GM18505 (cell line): ENCODE results near the gene KMT2B.

Source experiments
- ATAC-seq: cut with Tn5 transposase; IDR thresholded peaks from one replicate; pipeline ENCODE4 v1.9.1; 2021; ENCODE audit not compliant: unreplicated experiment
- POLR2A ChIP-seq: IDR thresholded peaks from 4 replicates; pipeline ENCODE4 v1.6.1; 2011; ENCODE audit warnings: borderline replicate concordance; ENCODE audit not compliant: insufficient read depth, insufficient read length; ENCODE audit errors: extremely low read depth

KMT2B gene

DNA sequence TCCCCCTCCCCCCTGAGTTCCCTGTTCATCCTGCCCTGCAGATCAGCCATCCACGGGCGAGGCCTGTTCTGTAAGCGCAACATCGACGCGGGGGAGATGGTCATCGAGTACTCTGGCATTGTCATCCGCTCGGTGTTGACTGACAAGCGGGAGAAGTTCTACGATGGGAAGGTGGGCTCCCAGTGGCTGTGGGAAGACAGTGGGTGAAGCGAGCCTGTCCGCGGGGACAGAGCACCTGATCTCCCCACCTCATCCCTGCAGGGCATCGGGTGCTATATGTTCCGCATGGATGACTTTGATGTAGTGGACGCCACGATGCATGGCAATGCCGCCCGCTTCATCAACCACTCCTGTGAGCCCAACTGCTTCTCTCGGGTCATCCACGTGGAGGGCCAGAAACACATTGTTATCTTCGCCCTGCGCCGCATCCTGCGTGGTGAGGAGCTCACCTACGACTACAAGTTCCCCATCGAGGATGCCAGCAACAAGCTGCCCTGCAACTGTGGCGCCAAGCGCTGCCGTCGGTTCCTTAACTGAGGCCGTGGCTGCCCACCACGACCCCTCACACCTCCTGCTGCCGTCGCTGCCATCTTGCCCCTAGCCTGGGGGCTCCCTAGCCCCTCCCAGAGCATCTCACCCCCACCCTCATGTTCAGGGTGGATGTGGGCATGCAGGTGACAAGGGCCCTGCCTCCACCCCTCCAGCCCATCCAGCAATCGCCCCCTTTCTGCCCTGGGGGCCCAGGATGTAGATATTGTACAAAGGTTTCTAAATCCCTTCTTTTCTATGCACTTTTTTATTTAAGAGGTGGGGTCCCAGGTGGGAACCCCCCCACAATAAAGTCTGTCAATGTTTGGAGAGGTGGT, 20.5 kb downstream of the KMT2B start:
- no peak for TF ChIP-seq POLR2A
- ATAC-seq = no peak

DNA sequence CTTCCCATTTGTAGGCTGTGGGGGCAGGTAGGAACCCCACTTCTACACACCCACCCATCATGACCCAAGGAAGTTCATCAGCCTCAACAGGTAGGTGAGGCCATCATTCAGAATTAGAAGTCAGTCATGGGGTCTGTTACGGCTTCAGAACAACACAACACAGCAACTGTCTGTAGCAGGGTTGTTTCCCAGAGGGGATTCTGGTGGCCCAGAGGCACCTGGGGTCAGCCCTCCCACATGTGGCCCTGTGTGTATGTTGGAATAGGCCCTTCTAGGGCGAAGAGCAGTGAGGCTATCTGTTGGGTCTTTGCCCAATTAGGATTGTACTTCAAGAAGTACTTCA, 21.1 kb downstream of the KMT2B start:
- TF ChIP-seq POLR2A = no peak

GRCh38 chr19:35739275-35740107, 21.7 kb downstream of the KMT2B start:
- TF ChIP-seq POLR2A = no peak
- no peak for ATAC-seq

More for the DNA sequence above, 21.1 kb downstream of the KMT2B start:
- ATAC-seq = no peak

DNA sequence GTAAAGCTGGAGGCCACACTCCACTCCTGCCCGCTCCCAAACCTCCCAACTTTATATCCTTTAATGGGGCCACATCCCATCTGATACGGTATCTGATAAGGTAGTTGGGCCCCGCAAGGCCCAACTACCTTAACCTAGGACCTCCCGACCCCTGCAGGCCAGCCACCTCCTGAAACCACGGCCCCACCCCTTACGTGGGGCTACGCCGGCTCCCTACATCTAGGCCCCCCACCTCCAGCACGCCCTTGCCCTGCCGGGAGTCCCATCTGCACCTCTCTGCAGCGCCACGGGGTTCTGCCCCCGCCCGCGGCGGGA, 22.3 kb downstream of the KMT2B start:
- peak; percentile 8 for ATAC-seq
- no peak for TF ChIP-seq POLR2A

DNA sequence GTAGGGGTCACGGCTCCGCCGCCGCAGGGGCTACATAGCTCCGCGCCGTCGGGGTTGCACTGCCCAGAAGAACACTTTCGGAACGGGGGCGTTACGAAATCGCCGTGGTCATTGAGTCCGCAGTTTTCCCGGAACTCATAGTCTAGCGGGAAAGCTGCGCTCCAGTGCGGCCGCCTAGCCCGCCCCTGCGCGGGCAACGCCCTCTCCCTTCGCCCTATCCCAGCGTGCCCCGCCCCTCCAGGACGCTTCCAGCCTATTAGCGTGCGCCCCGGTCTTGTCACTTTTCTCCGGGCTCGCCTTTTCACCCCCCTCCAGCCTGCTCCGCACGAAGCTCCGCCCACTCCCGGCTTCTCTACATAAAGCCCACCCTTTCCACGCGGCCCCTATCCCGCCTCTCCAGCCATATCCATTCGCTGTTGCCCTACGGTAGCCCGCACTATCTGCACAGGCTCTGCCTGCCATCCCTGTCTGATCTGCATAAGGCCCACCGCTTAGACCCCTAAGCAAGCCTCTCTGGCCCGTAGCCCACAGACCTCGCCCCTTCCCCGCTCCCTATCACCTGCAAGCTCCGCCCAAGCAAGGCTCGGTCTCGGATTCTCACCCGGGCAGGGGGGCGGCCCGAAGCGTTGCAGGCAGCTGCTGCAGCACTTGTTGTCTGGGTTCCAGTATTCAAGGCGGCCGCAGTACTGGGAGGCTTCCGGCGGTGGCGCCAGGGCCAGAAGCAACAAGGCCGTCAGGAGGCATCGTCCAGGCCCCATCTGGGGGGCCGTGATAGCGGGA, 22.8 kb downstream of the KMT2B start:
- ATAC-seq = peak; percentile 54
- peak; percentile 75 for TF ChIP-seq POLR2A

- no peak for ATAC-seq
Observed at GRCh38 chr19:35741203-35741515, 23.4 kb downstream of the KMT2B start.

DNA sequence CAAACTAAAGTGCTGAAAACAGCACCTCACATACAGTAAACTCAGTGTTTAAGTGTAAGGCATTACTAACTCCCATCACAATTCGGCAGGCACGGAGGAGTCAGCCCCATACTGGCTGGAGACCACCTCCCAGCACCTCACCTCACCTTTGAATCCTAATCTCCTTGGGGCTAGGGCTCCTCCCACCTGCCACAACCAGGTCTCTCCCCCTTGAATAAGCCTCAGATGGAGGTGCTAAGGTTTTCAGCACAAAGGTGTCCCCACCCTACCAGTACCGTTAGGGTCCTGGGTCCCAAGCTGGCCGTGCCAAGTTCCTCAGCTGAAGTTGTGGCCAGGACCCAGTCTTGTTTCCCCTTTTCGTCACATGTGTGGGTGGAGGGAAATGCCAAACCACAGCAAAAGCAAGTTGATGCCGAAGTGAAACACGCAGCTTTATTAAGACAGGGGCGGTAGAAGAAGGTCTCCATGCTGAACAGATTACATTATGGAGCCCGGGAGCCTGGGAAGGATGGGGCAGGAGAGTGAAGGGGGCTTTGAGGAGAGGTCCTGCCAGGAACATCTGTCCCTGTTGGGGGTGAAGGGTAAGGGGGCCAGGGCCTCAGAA, 24.4 kb downstream of the KMT2B start, which contains the start of gene IGFLR1:
Gene IGFLR1, minus strand, starts transcription at position 332 of the 604 bp plus-strand sequence. CDS start 1,272 bp downstream, outside the sequence.
- ATAC-seq = no peak
- TF ChIP-seq POLR2A = peak; percentile 79

More at GRCh38 chr19:35741203-35741515, 23.4 kb downstream of the KMT2B start:
- no peak for TF ChIP-seq POLR2A

DNA sequence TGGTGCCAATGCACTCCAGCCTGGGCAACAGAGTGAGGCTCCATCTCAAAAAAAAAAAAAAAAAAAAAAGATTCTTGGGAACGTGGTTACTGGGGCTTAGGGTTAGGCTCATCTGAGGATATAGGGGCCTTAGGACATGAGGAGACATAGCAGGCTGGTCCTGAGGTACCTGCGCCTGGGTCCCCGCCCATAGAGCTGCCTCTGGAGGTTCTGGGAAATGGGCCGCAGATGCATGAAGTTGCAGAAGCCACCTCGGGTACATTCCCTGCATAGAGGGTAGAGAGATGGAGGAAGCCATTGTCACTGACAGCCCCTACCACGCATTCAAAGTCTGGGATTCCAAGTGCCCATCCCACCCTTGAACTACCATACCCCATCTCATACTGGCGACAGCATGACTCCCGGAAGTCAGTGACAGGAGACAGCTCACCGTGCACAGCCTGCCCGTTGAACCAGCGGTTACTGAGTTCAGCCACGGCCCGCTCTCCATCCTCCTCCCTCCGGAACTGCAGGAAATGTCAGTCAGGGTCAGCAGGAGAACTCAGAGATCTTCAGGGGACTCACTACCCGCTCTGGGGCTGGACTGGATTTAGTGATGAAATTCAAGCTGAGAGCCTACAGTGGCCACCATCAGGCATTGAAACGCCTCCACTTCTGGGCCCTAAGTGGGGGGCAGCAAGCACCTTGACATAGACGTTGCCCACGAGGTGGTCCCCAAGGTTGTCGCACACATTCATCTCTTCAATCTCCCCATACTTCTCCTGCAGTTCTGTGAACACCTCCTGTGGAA, 26.0 kb downstream of the KMT2B start:
- TF ChIP-seq POLR2A = no peak

GRCh38 chr19:35744430-35745327, 26.9 kb downstream of the KMT2B start:
- TF ChIP-seq POLR2A = peak; percentile 81

More for the DNA sequence above, 26.0 kb downstream of the KMT2B start:
- no peak for ATAC-seq

DNA sequence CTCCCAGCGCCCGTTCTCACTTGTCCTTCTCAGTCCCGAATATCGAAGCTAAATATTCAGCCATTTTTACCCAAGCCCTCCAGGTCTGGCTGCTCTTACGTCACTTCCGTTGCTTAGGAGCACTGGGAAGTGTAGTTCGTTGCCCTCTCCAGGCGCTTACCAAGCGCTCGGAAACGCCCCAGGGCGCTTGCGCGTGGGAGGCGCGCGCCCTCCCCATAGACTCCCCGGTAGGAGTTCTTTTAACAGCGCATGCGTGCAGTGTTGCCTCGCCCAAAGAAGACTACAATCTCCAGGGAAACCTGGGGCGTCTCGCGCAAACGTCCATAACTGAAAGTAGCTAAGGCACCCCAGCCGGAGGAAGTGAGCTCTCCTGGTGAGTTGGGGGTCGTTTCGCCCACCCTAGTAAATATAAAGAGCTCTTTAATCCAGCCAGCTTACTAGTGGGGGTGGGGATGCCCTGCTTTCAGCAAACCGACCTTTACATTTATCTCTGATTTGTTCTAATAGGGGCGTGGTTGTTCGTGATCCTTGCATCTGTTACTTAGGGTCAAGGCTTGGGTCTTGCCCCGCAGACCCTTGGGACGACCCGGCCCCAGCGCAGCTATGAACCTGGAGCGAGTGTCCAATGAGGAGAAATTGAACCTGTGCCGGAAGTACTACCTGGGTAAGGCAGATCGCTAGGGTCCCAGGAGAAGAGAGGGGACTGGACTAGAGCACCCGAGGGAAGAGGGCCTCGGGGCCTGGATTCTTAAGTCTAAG, 27.7 kb downstream of the KMT2B start, which contains the start of the genes PSENEN and U2AF1L4:
Gene PSENEN, plus strand, starts transcription at position 324 of the 759 bp plus-strand sequence. Its CDS starts 280 bp downstream, at position 604.
Gene U2AF1L4, minus strand, starts transcription at position 91 of the 759 bp plus-strand sequence. Its CDS starts 27 bp downstream, at position 64.
- ATAC-seq = peak; percentile 30
- peak; percentile 69 for TF ChIP-seq POLR2A

More at GRCh38 chr19:35744430-35745327, 26.9 kb downstream of the KMT2B start:
- peak; percentile 37 for ATAC-seq

GRCh38 chr19:35746087-35746462, 28.3 kb downstream of the KMT2B start:
- no peak for ATAC-seq
- TF ChIP-seq POLR2A = no peak

DNA sequence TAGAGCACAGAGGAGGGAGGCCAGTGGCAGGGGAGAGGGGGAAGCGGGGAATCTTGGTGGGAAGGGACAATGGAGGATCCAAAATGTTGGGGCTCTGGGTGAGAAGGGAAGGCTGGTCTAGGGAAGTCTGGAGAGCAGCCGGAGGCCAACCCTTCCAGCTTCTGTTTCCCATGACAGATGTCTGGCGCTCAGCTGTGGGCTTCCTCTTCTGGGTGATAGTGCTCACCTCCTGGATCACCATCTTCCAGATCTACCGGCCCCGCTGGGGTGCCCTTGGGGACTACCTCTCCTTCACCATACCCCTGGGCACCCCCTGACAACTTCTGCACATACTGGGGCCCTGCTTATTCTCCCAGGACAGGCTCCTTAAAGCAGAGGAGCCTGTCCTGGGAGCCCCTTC, 28.7 kb downstream of the KMT2B start:
- TF ChIP-seq POLR2A = no peak
- no peak for ATAC-seq
